Pulmonary artery endothelial cell (primary cell): ENCODE data around the gene UBE3C. TPM values are rescaled to one million over a fixed set of nuclear protein-coding genes. Genes with fewer than 3 reads are reported as not detected.

Experiments used
- total RNA-seq: library from RNA; depleted of rRNA; stranded (reverse); fragments of >200 nt; gene quantifications from 2 replicates; pipeline ENCODE4 v1.2.3, GENCODE V29; 2014

UBE3C gene
- total RNA-seq, 1 donor from 2014 or later, result 115 TPM

Other genes with a start within 250 kb of the UBE3C start
- 69.9 and 100 TPM in 2 replicates for gene LMBR1, start 245.7 kb upstream of the UBE3C start, total RNA-seq
- 25.1 and 30.3 TPM in 2 replicates for gene NOM1, start 189.2 kb upstream of the UBE3C start, total RNA-seq
- not detected in 2 replicates for gene MNX1, start 128.3 kb upstream of the UBE3C start, total RNA-seq
- 104 and 189 TPM in 2 replicates for gene DNAJB6, start 198.1 kb downstream of the UBE3C start, total RNA-seq